H1 (cell line): ENCODE results near the gene COQ8A. TPM values are rescaled to one million over a fixed set of nuclear protein-coding genes. Genes with fewer than 3 reads are reported as not detected.

Source experiments
- CTCF ChIA-PET: fragments of 300-600 bp; sonication (Branson Sonifier 250); formaldehyde crosslinking; loops from one replicate; lab custom pipeline; 2021; ENCODE audit not compliant: partially characterized antibody; lab: Charles Lee
- POLR2A ChIA-PET: fragments of 300-600 bp; sonication (Branson Sonifier 250); formaldehyde crosslinking; loops from one replicate; lab custom pipeline; 2021; ENCODE audit warnings: inconsistent platforms; ENCODE audit not compliant: partially characterized antibody; lab: Charles Lee
- DNase-seq, 2 experiments: peaks; one replicate each; pipeline versions ENCODE4 v3.0.0 to v3.0.0-alpha.2; 2010 to 2022; ENCODE audit warnings: low spot score in 2 of 2, low read depth in 1 of 2, mixed read lengths in 1 of 2
- FAIRE-seq: peaks from 2 replicates; lab custom pipeline; 2011; peaks lifted over from hg19 to GRCh38; lab: Jason Lieb, UNC
- H2AFZ ChIP-seq: 2 replicates; pipeline ENCODE4 v1.8.1; 2012; ENCODE audit warnings: low read length, inconsistent platforms
- H2AK5ac ChIP-seq: 2 replicates; pipeline ENCODE4 v1.6.1; 2013; ENCODE audit warnings: low read depth, low read length
- H2BK120ac ChIP-seq: replicated peaks from 2 replicates; pipeline ENCODE3; 2013; ENCODE audit warnings: low read depth, low read length, inconsistent platforms
- H2BK12ac ChIP-seq: 2 replicates; pipeline ENCODE4 v1.6.1; 2013; ENCODE audit warnings: low read depth, low read length
- H2BK15ac ChIP-seq: 2 replicates; pipeline ENCODE4 v1.6.1; 2013; ENCODE audit warnings: low read length
- H2BK20ac ChIP-seq: 2 replicates; pipeline ENCODE4 v1.6.1; 2013; ENCODE audit warnings: low read length
- H2BK5ac ChIP-seq: 2 replicates; pipeline ENCODE4 v1.6.1; 2013; ENCODE audit warnings: low read depth, low read length
- H3K14ac ChIP-seq: 2 replicates; pipeline ENCODE4 v1.6.1; 2013; ENCODE audit warnings: inconsistent platforms; ENCODE audit not compliant: insufficient read length
- H3K18ac ChIP-seq: 2 replicates; pipeline ENCODE4 v1.6.1; 2013; ENCODE audit warnings: low read length; ENCODE audit errors: extremely low read depth
- H3K23ac ChIP-seq: 2 replicates; pipeline ENCODE4 v1.6.1; 2013; ENCODE audit warnings: inconsistent platforms; ENCODE audit not compliant: insufficient read length
- H3K23me2 ChIP-seq: 2 replicates; pipeline ENCODE4 v1.6.1; 2013; ENCODE audit warnings: low read depth, low read length
- H3K27ac ChIP-seq: 2 replicates; pipeline ENCODE4 v1.6.1; 2011; ENCODE audit warnings: low read depth, low read length, inconsistent platforms
- H3K27me3 ChIP-seq, 4 experiments: replicated peaks in 1 of 4; 1 replicate in 1 of 4; 2 replicates in 3 of 4; pipeline versions ENCODE4 v1.6.1 to v1.8.1; 2011 to 2013; ENCODE audit warnings: low read length in 3 of 4, mild to moderate bottlenecking in 3 of 4, inconsistent platforms in 2 of 4, mixed read lengths in 2 of 4, moderate library complexity in 1 of 4; ENCODE audit not compliant: control insufficient read depth in 3 of 4, insufficient read depth in 3 of 4; ENCODE audit errors: extremely low read depth in 1 of 4
- H3K36me3 ChIP-seq, 4 experiments: 2 replicates each; pipeline versions ENCODE4 v1.6.1 to v1.8.1; 2011 to 2013; ENCODE audit warnings: mild to moderate bottlenecking in 4 of 4, low read length in 3 of 4, moderate library complexity in 2 of 4, control low read depth in 1 of 4, inconsistent platforms in 1 of 4; ENCODE audit not compliant: insufficient read depth in 4 of 4, control insufficient read depth in 2 of 4
- H3K4ac ChIP-seq: replicated peaks from 2 replicates; pipeline ENCODE3; 2013; ENCODE audit warnings: low read length, low read depth, mixed read lengths, inconsistent platforms; ENCODE audit not compliant: insufficient read length
- H3K4me1 ChIP-seq, 4 experiments: replicated peaks in 1 of 4; 1 replicate in 1 of 4; 2 replicates in 3 of 4; pipeline versions ENCODE4 v1.6.1 to v1.8.1; 2011 to 2013; ENCODE audit warnings: low read length in 3 of 4, inconsistent platforms in 2 of 4, mixed read lengths in 1 of 4; ENCODE audit not compliant: insufficient read depth in 4 of 4, control insufficient read depth in 3 of 4
- H3K4me2 ChIP-seq, 2 experiments: 2 replicates each; pipeline versions ENCODE4 v1.6.1 to v1.8.1; 2011 to 2013; ENCODE audit warnings: low read depth in 2 of 2, low read length in 2 of 2, control low read depth in 1 of 2, inconsistent platforms in 1 of 2, mild to moderate bottlenecking in 1 of 2; ENCODE audit not compliant: insufficient read depth in 1 of 2
- H3K4me3 ChIP-seq, 4 experiments: fragments of 200-600, 300-600 bp in 1 of 4; sonication (generic), shearing (Covaris generic), sonication (Bioruptor Twin) in 1 of 4; 2 replicates each; pipeline versions ENCODE4 v1.5.1 to v1.8.1; 2011 to 2016; ENCODE audit warnings: low read length in 4 of 4, low read depth in 3 of 4, control low read depth in 2 of 4, inconsistent platforms in 2 of 4, mild to moderate bottlenecking in 2 of 4, mixed read lengths in 1 of 4, moderate library complexity in 1 of 4; ENCODE audit not compliant: insufficient read depth in 2 of 4; ENCODE audit errors: extremely low read depth in 1 of 4
- H3K56ac ChIP-seq: replicated peaks from 2 replicates; pipeline ENCODE3; 2013; ENCODE audit warnings: low read depth, mild to moderate bottlenecking, mixed read lengths, low read length, inconsistent platforms; ENCODE audit not compliant: insufficient read length
- H3K79me1 ChIP-seq: 2 replicates; pipeline ENCODE4 v1.6.1; 2013; ENCODE audit warnings: low read depth, low read length, control low read depth
- H3K79me2 ChIP-seq, 2 experiments: 2 replicates each; pipeline versions ENCODE4 v1.6.1 to v1.8.1; 2012 to 2013; ENCODE audit warnings: low read length in 2 of 2, mild to moderate bottlenecking in 2 of 2, inconsistent platforms in 1 of 2; ENCODE audit not compliant: insufficient read depth in 2 of 2, control insufficient read depth in 1 of 2
- H3K9ac ChIP-seq, 4 experiments: replicated peaks in 1 of 4; 1 replicate in 1 of 4; 2 replicates in 3 of 4; pipeline versions ENCODE4 v1.6.1 to v1.8.1; 2011 to 2013; ENCODE audit warnings: low read depth in 3 of 4, low read length in 3 of 4, control low read depth in 2 of 4, mild to moderate bottlenecking in 2 of 4, moderate library complexity in 2 of 4, inconsistent platforms in 1 of 4; ENCODE audit errors: extremely low read depth in 1 of 4
- H3K9me3 ChIP-seq, 2 experiments: 2 replicates each; pipeline versions ENCODE4 v1.6.1 to v1.8.1; 2012 to 2013; ENCODE audit warnings: mild to moderate bottlenecking in 2 of 2, moderate library complexity in 2 of 2, control low read depth in 1 of 2, inconsistent platforms in 1 of 2, low read depth in 1 of 2, low read length in 1 of 2, mixed read lengths in 1 of 2; ENCODE audit not compliant: insufficient read depth in 2 of 2
- H4K20me1 ChIP-seq, 2 experiments: replicated peaks in 1 of 2; 2 replicates each; pipeline versions ENCODE3 to v1.8.1; 2011 to 2013; ENCODE audit warnings: inconsistent platforms in 2 of 2, low read length in 2 of 2, mild to moderate bottlenecking in 1 of 2; ENCODE audit not compliant: insufficient read depth in 2 of 2, control insufficient read depth in 1 of 2
- H4K5ac ChIP-seq: 2 replicates; pipeline ENCODE4 v1.6.1; 2013; ENCODE audit warnings: low read length, low read depth, mixed read lengths, inconsistent platforms; ENCODE audit not compliant: insufficient read length
- H4K8ac ChIP-seq: 2 replicates; pipeline ENCODE4 v1.8.0; 2013; ENCODE audit warnings: mild to moderate bottlenecking, moderate library complexity, low read length, inconsistent platforms; ENCODE audit not compliant: insufficient read depth; ENCODE audit errors: extremely low read depth
- H4K91ac ChIP-seq: replicated peaks from 2 replicates; pipeline ENCODE3; 2013; ENCODE audit warnings: low read length, mixed read lengths, inconsistent platforms; ENCODE audit not compliant: insufficient read length
- E2F6 ChIP-seq: IDR thresholded peaks from 2 replicates; pipeline ENCODE4 v1.6.1; 2012; ENCODE audit warnings: inconsistent platforms
- FOSL1 ChIP-seq: IDR thresholded peaks from 2 replicates; pipeline ENCODE4 v1.6.1; 2011; ENCODE audit warnings: mild to moderate bottlenecking, low read depth, low read length, moderate library complexity; ENCODE audit not compliant: insufficient read depth
- KDM1A ChIP-seq: fragments of 200-600, 300-600 bp; sonication (generic); IDR thresholded peaks from 2 replicates; pipeline ENCODE4 v1.7.1; 2016; ENCODE audit warnings: mild to moderate bottlenecking, low read length, borderline replicate concordance
- TBP ChIP-seq: IDR thresholded peaks from 2 replicates; pipeline ENCODE4 v1.6.1; 2011; ENCODE audit warnings: low read depth, low read length, improper control_type of control experiment
- ZNF274 ChIP-seq: IDR thresholded peaks from 2 replicates; pipeline ENCODE4 v1.7.0; 2012; ENCODE audit warnings: low read length, borderline replicate concordance; ENCODE audit errors: extremely low read depth
- WGBS, 2 experiments: shearing (Covaris generic) in 1 of 2; methylation state at CpG; one replicate each; pipeline versions ENCODE4 v1.1.6 to v1.1.7; 2013 to 2015; ENCODE audit warnings: low lambda C conversion rate in 2 of 2, mixed read lengths in 2 of 2, inconsistent platforms in 1 of 2, low coverage in 1 of 2, missing lambda C conversion rate in 1 of 2; ENCODE audit not compliant: insufficient replicate concordance in 2 of 2, insufficient coverage in 1 of 2, insufficient read length in 1 of 2; ENCODE audit errors: extremely low coverage in 1 of 2, missing lambda C conversion rate in 1 of 2; 5-methylcytosine and 5-hydroxymethylcytosine counted together
- polyA plus RNA-seq, 7 experiments: library from polyadenylated mRNA; depleted of rRNA in 3 of 7; stranded (reverse) in 5 of 7; unstranded in 2 of 7; fragments of >200 nt in 5 of 7; fragments of 200-250 nt in 2 of 7; gene quantifications; 1 replicate in 5 of 7; 2 replicates in 1 of 7; 4 replicates in 1 of 7; pipeline versions ENCODE4 v1.2.1 to v1.2.3, GENCODE V29; 2011 to 2013; ENCODE audit warnings: missing spikeins in 2 of 7, mixed read lengths in 2 of 7
- total RNA-seq: library from RNA; stranded (reverse); fragmentation: NEBNext Ultra II Directional; extraction: Animal tissue kit (Norgen Biotek cat#: 25700); gene quantifications from 2 replicates; pipeline ENCODE4 v1.2.1, GENCODE V29; 2021

COQ8A gene
- total and polyA plus RNA-seq, 2 of the 8 experiments (the other 6 are each of a cell fraction or from before 2014, with no cell fraction given) = 28.5 to 38.9 TPM

GRCh38 chr1:226994586-226995364, 54.7 kb downstream of the COQ8A start:
- WGBS, 2 experiments = 82% methylated on average over 18 of the region's 18 CpGs; no CpG with 5 or more reads in 1 of the 2 experiments
- Histone ChIP-seq H4K91ac (peak overlapping the region; percentile 14), H3K18ac (peak overlapping the region; percentile 15; the same call in 1 of the 2 replicates), H2BK12ac (peak overlapping the region; percentile 45; the same call in 1 of the 2 replicates), H3K4me2 (peak overlapping the region in 1 of 2 experiments; percentile 26; a peak in 2 of 4 replicates), H3K9ac (no peak overlapping the region), H3K4me3 (no peak overlapping the region), H2BK5ac (0 out of 2 replicates have a peak overlapping the region, but pooled peaks have one; percentile 15), H3K4ac (no peak overlapping the region), H3K23me2 (peaks cover 2% of the 10 kb centered on the region; the same call in 1 of the 2 replicates), H3K27ac (no peak overlapping the region), H4K20me1 (no peaks in the 10 kb centered on the region), H3K27me3 (no peaks in the 10 kb centered on the region), H3K79me1 (no peaks in the 10 kb centered on the region), H3K56ac (no peak overlapping the region)
- POLR2A ChIA-PET = interaction anchor here (1.1 to 2.3 kb wide), 5 partner anchors 9 to 324 kb away, joined by 3 to 8 read pairs (median 3); partner anchors contain the start of gene COQ8A
- FAIRE-seq (no peak), DNase-seq (peak in 1 of 2 experiments; percentile 44)
- TF ChIP-seq ZNF274 (no peak), KDM1A (no peak), TBP (no peak), FOSL1 (no peak), E2F6 (no peak)
- TF ChIP-seq, all 59 proteins: peak for 0
- Histone ChIP-seq H2AK5ac (no peak overlapping the region), H4K8ac (peak overlapping the region; percentile 45), H3K14ac (no peak overlapping the region), H2BK20ac (no peak overlapping the region), H3K9me3 (no peaks in the 10 kb centered on the region), H2BK120ac (no peak overlapping the region), H2AFZ (no peak overlapping the region), H3K36me3 (no peaks in the 10 kb centered on the region), H3K4me1 (peaks cover 2 to 13% (median 8%) of the 10 kb centered on the region in 4 experiments), H3K23ac (no peak overlapping the region), H2BK15ac (no peak overlapping the region; the same call in 1 of the 2 replicates), H4K5ac (no peak overlapping the region), H3K79me2 (no peaks in the 10 kb centered on the region)
- CTCF ChIA-PET = interaction anchor here (0.7 to 2.1 kb wide), 9 partner anchors 8 to 483 kb away, joined by 3 to 7 read pairs (median 4); no protein-coding TSS in a partner anchor
